Omental fat pad (tissue), 4 donors: ENCODE data around the gene FANK1. TPM values are rescaled to one million over a fixed set of nuclear protein-coding genes. Genes with fewer than 3 reads are reported as not detected.

ENCODE experiments used
- ATAC-seq: fragments of 150-250 bp; one replicate; pipeline ENCODE4 v1.9.1; 2016; ENCODE audit warnings: mild to moderate bottlenecking, moderate library complexity; ENCODE audit not compliant: low FRiP score
- DNase-seq: peaks from one replicate; pipeline ENCODE4 v3.0.0-alpha.2; 2019; ENCODE audit warnings: low spot score
- total RNA-seq, 4 donors: library from RNA; depleted of rRNA; stranded (reverse); fragments of >200 nt; gene quantifications; one replicate each; pipeline ENCODE4 v1.1.0, GENCODE V29; 2016
- TF ChIP-seq, protein P1 (sequence below), 3 donors: fragments of 450-650 bp; IDR thresholded peaks; one replicate each; pipeline ENCODE4 v1.5.1; 2016 to 2017; ENCODE audit warnings: antibody characterized with exemption in 3 of 3, mild to moderate bottlenecking in 3 of 3, moderate library complexity in 2 of 3

Gene FANK1
- total RNA-seq, 4 donors from 2014 or later = 0.94 to 3.0 (median 1.1) TPM

DNA sequence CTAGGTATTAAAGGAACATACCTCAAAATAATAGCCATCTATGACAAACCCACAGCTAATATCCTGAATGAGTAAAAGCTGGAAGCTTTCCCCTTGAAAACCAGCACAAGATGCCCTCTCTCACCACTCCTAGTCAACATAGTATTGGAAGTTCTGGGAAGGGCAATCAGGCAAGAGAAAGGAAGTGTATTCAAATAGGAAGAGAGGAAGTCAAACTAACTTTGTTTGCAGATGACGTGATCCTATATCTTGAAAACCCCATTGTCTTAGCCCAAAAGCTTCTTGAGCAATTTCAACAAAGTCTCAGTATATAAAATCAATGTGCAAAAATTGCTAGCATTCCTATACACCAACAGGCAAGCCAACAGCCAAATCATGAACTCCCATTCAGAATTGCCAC lies 131.3 kb downstream of the FANK1 start:
- TF ChIP-seq, protein P1, sequence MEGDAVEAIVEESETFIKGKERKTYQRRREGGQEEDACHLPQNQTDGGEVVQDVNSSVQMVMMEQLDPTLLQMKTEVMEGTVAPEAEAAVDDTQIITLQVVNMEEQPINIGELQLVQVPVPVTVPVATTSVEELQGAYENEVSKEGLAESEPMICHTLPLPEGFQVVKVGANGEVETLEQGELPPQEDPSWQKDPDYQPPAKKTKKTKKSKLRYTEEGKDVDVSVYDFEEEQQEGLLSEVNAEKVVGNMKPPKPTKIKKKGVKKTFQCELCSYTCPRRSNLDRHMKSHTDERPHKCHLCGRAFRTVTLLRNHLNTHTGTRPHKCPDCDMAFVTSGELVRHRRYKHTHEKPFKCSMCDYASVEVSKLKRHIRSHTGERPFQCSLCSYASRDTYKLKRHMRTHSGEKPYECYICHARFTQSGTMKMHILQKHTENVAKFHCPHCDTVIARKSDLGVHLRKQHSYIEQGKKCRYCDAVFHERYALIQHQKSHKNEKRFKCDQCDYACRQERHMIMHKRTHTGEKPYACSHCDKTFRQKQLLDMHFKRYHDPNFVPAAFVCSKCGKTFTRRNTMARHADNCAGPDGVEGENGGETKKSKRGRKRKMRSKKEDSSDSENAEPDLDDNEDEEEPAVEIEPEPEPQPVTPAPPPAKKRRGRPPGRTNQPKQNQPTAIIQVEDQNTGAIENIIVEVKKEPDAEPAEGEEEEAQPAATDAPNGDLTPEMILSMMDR (IDR thresholded peaks at IDR 0.05) = no peak
- no peak for ATAC-seq
- DNase-seq = no peak

DNA sequence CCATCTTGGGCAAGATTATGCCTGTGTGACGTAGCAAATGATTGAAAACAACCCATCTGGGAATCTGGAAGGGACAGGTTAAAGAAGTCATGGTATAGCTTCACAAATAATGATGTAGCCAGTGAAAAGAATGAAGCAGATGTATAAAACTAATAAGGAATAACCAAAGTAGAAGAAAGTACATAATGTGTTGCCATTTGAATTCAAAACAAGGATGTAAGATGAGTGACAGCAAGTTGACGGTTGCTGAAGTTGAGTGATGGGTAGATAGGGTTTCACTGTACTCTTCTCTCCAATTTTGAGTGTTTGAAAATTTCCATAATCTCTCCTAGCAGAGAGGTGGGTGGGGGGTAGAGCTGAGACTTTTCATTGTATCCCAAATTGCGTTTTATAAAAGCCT lies 133.6 kb downstream of the FANK1 start:
- DNase-seq (no peak), ATAC-seq (no peak)
- TF ChIP-seq, protein P1 (IDR thresholded peaks at IDR 0.05) = no peak

- TF ChIP-seq, protein P1 (IDR thresholded peaks at IDR 0.05) = no peak
- DNase-seq (no peak), ATAC-seq (no peak)
Observed at GRCh38 chr10:126034586-126034985, 138.2 kb downstream of the FANK1 start.

GRCh38 chr10:126036515-126036914 lies 140.2 kb downstream of the FANK1 start:
- TF ChIP-seq, protein P1 (IDR thresholded peaks at IDR 0.05) = no peak
- no peak for DNase-seq
- ATAC-seq = no peak

- DNase-seq (no peak), ATAC-seq (no peak)
- TF ChIP-seq, protein P1 (IDR thresholded peaks at IDR 0.05) = no peak
Observed at GRCh38 chr10:126037946-126038345, 141.6 kb downstream of the FANK1 start.

- TF ChIP-seq, protein P1 (IDR thresholded peaks at IDR 0.05) = no peak
- DNase-seq (no peak), ATAC-seq (no peak)
Observed at GRCh38 chr10:126041117-126041516, 144.8 kb downstream of the FANK1 start.

DNA sequence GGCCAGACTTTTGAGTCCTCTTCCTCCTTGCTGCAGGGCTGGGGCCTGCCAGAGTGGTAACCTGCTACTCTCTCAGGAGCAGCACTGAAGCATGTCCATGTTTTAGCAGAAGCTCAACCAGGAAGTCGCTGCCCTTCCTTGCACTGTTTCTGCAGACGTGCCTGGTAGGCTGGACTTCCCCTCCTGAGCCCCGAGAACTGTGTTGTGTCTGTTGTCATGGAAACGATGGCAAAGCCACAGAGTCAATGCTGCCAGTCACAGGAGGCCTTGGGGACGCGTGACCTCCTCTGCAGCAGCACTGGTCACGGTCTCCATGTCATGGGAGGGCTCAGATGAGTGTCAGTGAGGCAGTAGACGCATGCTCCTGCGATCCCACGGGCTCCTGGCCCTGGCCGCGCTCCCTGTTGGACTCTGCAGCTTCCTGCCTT lies 145.5 kb downstream of the FANK1 start:
- DNase-seq = no peak

More for the DNA sequence above, 145.5 kb downstream of the FANK1 start:
- TF ChIP-seq, protein P1 (IDR thresholded peaks at IDR 0.05) = no peak
- ATAC-seq = peak; percentile 85
